NCI-H1105 (cell line): ENCODE data around the gene CRY1.
"Not testable (repeated sequence)": the region's sequence is repeated elsewhere in the genome, so short reads cannot be mapped to it uniquely, and the experiment has no call there.

ENCODE experiments used
- DNase-seq: peaks from one replicate; lab custom pipeline; 2025; lab: John Stamatoyannopoulos, UW

Gene CRY1

GRCh38 chr12:107064243-107064642, 29.1 kb downstream of the CRY1 start:
- DNase-seq, result no peak

- no peak for DNase-seq
These were observed 35.2 kb downstream of the CRY1 start for GRCh38 chr12:107058190-107058589.

- no peak for DNase-seq
These were observed 36.1 kb downstream of the CRY1 start for GRCh38 chr12:107057071-107057834.

- DNase-seq, result no peak
These were observed 39.6 kb downstream of the CRY1 start for GRCh38 chr12:107053709-107054108.

- DNase-seq, result no peak
These were observed 48.2 kb downstream of the CRY1 start for GRCh38 chr12:107045186-107045585.

GRCh38 chr12:107042801-107043200, 50.5 kb downstream of the CRY1 start:
- no peak for DNase-seq

- DNase-seq, result no peak
These were observed 57.6 kb downstream of the CRY1 start for GRCh38 chr12:107035733-107036132.

GRCh38 chr12:107033758-107034739, 59.3 kb downstream of the CRY1 start:
- no peak for DNase-seq

- DNase-seq, result no peak
These were observed 61.1 kb downstream of the CRY1 start for GRCh38 chr12:107032266-107032665.

- DNase-seq, result no peak
These were observed 62.3 kb downstream of the CRY1 start for GRCh38 chr12:107031061-107031460.

GRCh38 chr12:107029081-107029480, 64.3 kb downstream of the CRY1 start:
- no peak for DNase-seq

GRCh38 chr12:107027636-107028053, 65.7 kb downstream of the CRY1 start:
- DNase-seq, result no peak

GRCh38 chr12:107026806-107027635, 66.3 kb downstream of the CRY1 start:
- DNase-seq, result no peak

GRCh38 chr12:107026356-107026755, 67.0 kb downstream of the CRY1 start:
- DNase-seq, result not testable (repeated sequence)

GRCh38 chr12:107025671-107026070, 67.7 kb downstream of the CRY1 start:
- DNase-seq, result no peak

GRCh38 chr12:107019546-107019945, 73.8 kb downstream of the CRY1 start:
- DNase-seq, result no peak

- DNase-seq, result no peak
These were observed 76.3 kb downstream of the CRY1 start for GRCh38 chr12:107017042-107017441.

GRCh38 chr12:107014055-107014454, 79.3 kb downstream of the CRY1 start:
- DNase-seq, result peak; percentile 13

- no peak for DNase-seq
These were observed 80.5 kb downstream of the CRY1 start for GRCh38 chr12:107012736-107013425.

GRCh38 chr12:107011519-107011918, 81.8 kb downstream of the CRY1 start:
- no peak for DNase-seq

- no peak for DNase-seq
These were observed 85.9 kb downstream of the CRY1 start for GRCh38 chr12:107007411-107007810.
